K562 (cell line): ENCODE data around the gene TNFAIP1. TPM values are rescaled to one million over a fixed set of nuclear protein-coding genes. Genes with fewer than 3 reads are reported as not detected.

Source experiments
- ATAC-seq: fragments of 200-7000 bp; cut with Tn5 transposase; 3 replicates; pipeline ENCODE4 v1.9.1; 2020; ENCODE audit warnings: moderate library complexity
- BruUV-seq: library from RNA; stranded (reverse); fragments of 400-500 nt; replicated peaks from 2 replicates; lab custom pipeline; 2021; lab: Mats Ljungman, UMichigan
- CTCF ChIA-PET: fragments of 300-600 bp; formaldehyde crosslinking; extraction: SDS; loops from one replicate; lab custom pipeline; 2021; ENCODE audit warnings: low intra/inter-chr PET ratio; lab: Yijun Ruan, JAX
- POLR2A ChIA-PET: fragments of 300-600, 350-650 bp; sonication (Branson Sonifier 250); formaldehyde crosslinking; extraction: SDS; loops from one replicate; lab custom pipeline; 2021; ENCODE audit warnings: antibody characterized with exemption, inconsistent platforms; lab: Yijun Ruan, JAX
- DNase-seq, 4 experiments: peaks; one replicate each; pipeline versions ENCODE4 v3.0.0 to v3.0.0-alpha.2; 2011 to 2018; ENCODE audit warnings: low spot score in 3 of 4, mixed read lengths in 3 of 4; ENCODE audit errors: extremely low read depth in 1 of 4
- FAIRE-seq: peaks from 2 replicates; lab custom pipeline; 2011; peaks lifted over from hg19 to GRCh38; lab: Jason Lieb, UNC
- H2AFZ ChIP-seq: 2 replicates; pipeline ENCODE4 v1.6.0; 2011; ENCODE audit warnings: low read depth, low read length, control low read depth, inconsistent platforms
- H3K27ac ChIP-seq: fragments of 200-600 bp; 3 replicates; pipeline ENCODE4 v1.8.0; 2011; ENCODE audit warnings: low read depth, mild to moderate bottlenecking, control low read depth, inconsistent platforms, low read length, moderate library complexity, mixed read lengths; ENCODE audit errors: extremely low read depth
- H3K27me3 ChIP-seq, 2 experiments: fragments of 300-600 bp in 1 of 2; 2 replicates in 1 of 2; 3 replicates in 1 of 2; pipeline versions ENCODE4 v1.6.0 to v1.8.0; 2011; ENCODE audit warnings: inconsistent platforms in 2 of 2, low read length in 2 of 2, mild to moderate bottlenecking in 1 of 2, mixed read lengths in 1 of 2, moderate library complexity in 1 of 2; ENCODE audit not compliant: control insufficient read depth in 2 of 2, insufficient read depth in 2 of 2
- H3K36me3 ChIP-seq: fragments of 300-600 bp; 3 replicates; pipeline ENCODE4 v1.8.0; 2011; ENCODE audit warnings: mild to moderate bottlenecking, low read length, inconsistent platforms; ENCODE audit not compliant: control insufficient read depth, insufficient read depth
- H3K4me1 ChIP-seq, 2 experiments: fragments of 200-600 bp in 1 of 2; replicated peaks in 1 of 2; 2 replicates in 1 of 2; 3 replicates in 1 of 2; pipeline versions ENCODE4 v1.5.1 to v1.8.0; 2011; ENCODE audit warnings: inconsistent platforms in 2 of 2, low read length in 2 of 2, mild to moderate bottlenecking in 1 of 2, mixed read lengths in 1 of 2, moderate library complexity in 1 of 2; ENCODE audit not compliant: control insufficient read depth in 2 of 2, insufficient read depth in 2 of 2
- H3K4me2 ChIP-seq: 2 replicates; pipeline ENCODE4 v1.6.1; 2011; ENCODE audit warnings: low read length, control low read depth, inconsistent platforms, mixed read lengths; ENCODE audit not compliant: insufficient read depth
- H3K4me3 ChIP-seq: fragments of 200-600 bp; sonication (generic), shearing (Covaris generic); 2 replicates; pipeline ENCODE4 v1.5.1; 2016; ENCODE audit warnings: control low read depth, inconsistent platforms
- H3K79me2 ChIP-seq: fragments of 200-600 bp; 3 replicates; pipeline ENCODE4 v1.8.0; 2011; ENCODE audit warnings: low read length, inconsistent platforms; ENCODE audit not compliant: control insufficient read depth, insufficient read depth
- H3K9ac ChIP-seq, 2 experiments: 2 replicates each; pipeline versions ENCODE4 v1.6.0 to v1.6.1; 2011; ENCODE audit warnings: low read depth in 2 of 2, low read length in 2 of 2, control low read depth in 1 of 2, inconsistent platforms in 1 of 2, mild to moderate bottlenecking in 1 of 2, mixed read lengths in 1 of 2; ENCODE audit not compliant: insufficient read depth in 1 of 2
- H3K9me1 ChIP-seq: one replicate; pipeline ENCODE4 v1.6.0; 2011; ENCODE audit warnings: inconsistent platforms, mild to moderate bottlenecking, low read length, moderate library complexity; ENCODE audit not compliant: control insufficient read depth, insufficient read depth
- H3K9me3 ChIP-seq: replicated peaks from 2 replicates; pipeline ENCODE4 v1.5.1; 2011; ENCODE audit warnings: low read depth, low read length, inconsistent platforms; ENCODE audit not compliant: control insufficient read depth, insufficient read depth
- H4K20me1 ChIP-seq: replicated peaks from 2 replicates; pipeline ENCODE4 v1.6.1; 2011; ENCODE audit warnings: low read length, inconsistent platforms, mixed read lengths; ENCODE audit not compliant: control insufficient read depth, insufficient read depth
- KDM2B ChIP-seq: fragments of 250-450 bp; sonication (Bioruptor Pico); IDR thresholded peaks from 2 replicates; pipeline ENCODE4 v1.8.0; 2021; ENCODE audit warnings: mild to moderate bottlenecking, moderate library complexity
- WGBS: fragments of 100-300 bp; shearing (Covaris generic); methylation state at CpG from one replicate; pipeline ENCODE4 v1.1.6; 2016; ENCODE audit warnings: low coverage, mixed read lengths; ENCODE audit not compliant: insufficient coverage; ENCODE audit errors: missing lambda C conversion rate; 5-methylcytosine and 5-hydroxymethylcytosine counted together
- in situ Hi-C: fragments of 300-500 bp; cut with MboI; formaldehyde crosslinking; loops from 4 replicates; pipeline ENCODE4 v1.15.0; 2018; ENCODE audit warnings: inconsistent platforms, mixed read lengths
- intact Hi-C: fragments of 100-400 bp; cut with micrococcal nuclease; formaldehyde crosslinking; loops from 2 replicates; pipeline ENCODE4 v1.14.2; 2022
- polyA plus RNA-seq, 8 experiments: library from polyadenylated mRNA; depleted of rRNA in 4 of 8; stranded (reverse) in 5 of 8; unstranded in 3 of 8; fragments of >200 nt; fragmentation: Nextera tagmentation in 2 of 8; fragmentation: Illumina TruSeq in 1 of 8; extraction: Ambion mirVana in 2 of 8; extraction: Trizol in 1 of 8; gene quantifications; 2 replicates each; pipeline versions ENCODE4 v1.2.1 to v1.2.3, GENCODE V29; 2011 to 2014; ENCODE audit warnings: inconsistent platforms in 1 of 8, missing spikeins in 1 of 8
- total RNA-seq, 7 experiments: library from RNA; depleted of rRNA in 6 of 7; stranded (reverse); fragments of >200 nt in 6 of 7; fragmentation: Illumina TruSeq in 2 of 7; extraction: Trizol in 2 of 7; gene quantifications; 2 replicates each; pipeline versions ENCODE4 v1.2.1 to v1.2.3, GENCODE V29; 2011 to 2021; ENCODE audit warnings: low replicate concordance in 1 of 7
- TF ChIP-seq, protein P1 (sequence below), 3 experiments: IDR thresholded peaks in 2 of 3; conservative IDR thresholded peaks in 1 of 3; 2 replicates each; pipeline ENCODE4 v1.5.1; 2011 to 2012; ENCODE audit warnings: low read length in 3 of 3, mild to moderate bottlenecking in 3 of 3, control low read depth in 2 of 3, improper control_type of control experiment in 1 of 3, inconsistent platforms in 1 of 3, low read depth in 1 of 3, mixed read lengths in 1 of 3, moderate library complexity in 1 of 3; ENCODE audit not compliant: insufficient read depth in 2 of 3

TNFAIP1 gene
- total and polyA plus RNA-seq, 9 of the 15 experiments (the other 6 are each of a cell fraction or from before 2014, with no cell fraction given), result 2.1 to 20.1 (median 8.2) TPM

DNA sequence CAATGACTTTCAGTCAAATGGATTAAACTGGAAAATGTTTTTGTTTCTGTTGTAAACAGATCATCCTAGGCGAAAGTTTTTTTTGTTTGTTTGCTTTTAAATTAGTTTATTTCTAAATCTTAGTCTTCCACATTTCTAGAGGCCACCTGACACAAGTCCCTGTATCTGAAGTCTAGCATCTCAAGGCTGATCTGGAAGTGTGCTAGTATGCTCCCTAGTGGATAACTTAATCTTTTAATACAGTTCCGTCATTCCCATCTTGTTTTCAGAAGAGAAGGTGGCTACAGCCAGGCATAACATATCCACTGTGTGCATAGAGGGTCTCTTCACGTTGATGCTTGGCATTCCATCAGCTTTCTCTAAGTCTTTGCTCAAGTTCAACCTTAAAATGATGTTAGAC lies 7.9 kb upstream of the TNFAIP1 start:
- POLR2A ChIA-PET, result interaction anchor here (0.6 to 2.4 kb wide), 3 partner anchors 9 to 450 kb away, joined by 3 to 19 read pairs (median 3); partner anchors contain the start of gene TMEM97
- in situ Hi-C loops, result no loop called here
- TF ChIP-seq, protein P1, sequence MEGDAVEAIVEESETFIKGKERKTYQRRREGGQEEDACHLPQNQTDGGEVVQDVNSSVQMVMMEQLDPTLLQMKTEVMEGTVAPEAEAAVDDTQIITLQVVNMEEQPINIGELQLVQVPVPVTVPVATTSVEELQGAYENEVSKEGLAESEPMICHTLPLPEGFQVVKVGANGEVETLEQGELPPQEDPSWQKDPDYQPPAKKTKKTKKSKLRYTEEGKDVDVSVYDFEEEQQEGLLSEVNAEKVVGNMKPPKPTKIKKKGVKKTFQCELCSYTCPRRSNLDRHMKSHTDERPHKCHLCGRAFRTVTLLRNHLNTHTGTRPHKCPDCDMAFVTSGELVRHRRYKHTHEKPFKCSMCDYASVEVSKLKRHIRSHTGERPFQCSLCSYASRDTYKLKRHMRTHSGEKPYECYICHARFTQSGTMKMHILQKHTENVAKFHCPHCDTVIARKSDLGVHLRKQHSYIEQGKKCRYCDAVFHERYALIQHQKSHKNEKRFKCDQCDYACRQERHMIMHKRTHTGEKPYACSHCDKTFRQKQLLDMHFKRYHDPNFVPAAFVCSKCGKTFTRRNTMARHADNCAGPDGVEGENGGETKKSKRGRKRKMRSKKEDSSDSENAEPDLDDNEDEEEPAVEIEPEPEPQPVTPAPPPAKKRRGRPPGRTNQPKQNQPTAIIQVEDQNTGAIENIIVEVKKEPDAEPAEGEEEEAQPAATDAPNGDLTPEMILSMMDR (IDR thresholded peaks at IDR 0.05 in 2 of 3, conservative IDR thresholded peaks at IDR 0.05 in 1 of 3; ENCODE audit: insufficient read depth in 2 of 3, low read depth in 1 of 3, low read length in 3 of 3), result peak in 1 of 3 experiments; percentile 19; a peak in 2 of 6 replicates
- TF ChIP-seq KDM2B, result no peak
- TF ChIP-seq, all 486 proteins: peak for 1
- Histone ChIP-seq H3K36me3 (peaks cover 74% of the 10 kb centered on the region), H3K4me1 (peaks cover 3 to 4% of the 10 kb centered on the region in 2 experiments; a peak in 3 of 5 replicates), H3K79me2 (peaks cover 31% of the 10 kb centered on the region), H4K20me1 (0 out of 2 replicates have a peak, but pooled peaks cover 6% of the 10 kb centered on the region), H3K9me1 (no peaks in the 10 kb centered on the region), H3K9ac (no peak overlapping the region), H2AFZ (no peak overlapping the region), H3K9me3 (no peaks in the 10 kb centered on the region; the same call in 1 of the 2 replicates), H3K4me3 (no peak overlapping the region), H3K4me2 (no peak overlapping the region), H3K27me3 (no peaks in the 10 kb centered on the region), H3K27ac (no peak overlapping the region)
- FAIRE-seq (no peak), DNase-seq (no peak), ATAC-seq (peak; percentile 42; the same call in 1 of the 3 replicates)
- no TSS peak for BruUV-seq
- CTCF ChIA-PET, result no interaction called here
- 64% methylated on average over 3 of the region's 3 CpGs for WGBS
- intact Hi-C loops, result no loop called here
